ENCODE data around the gene SESN1. TPM values are rescaled to one million over a fixed set of nuclear protein-coding genes. Genes with fewer than 3 reads are reported as not detected.
A peak's percentile ranks its signal among the peaks of the same experiment; 100 is the strongest.

SESN1 gene
- polyA plus RNA-seq, 1 experiment: 29.6 TPM

DNA sequence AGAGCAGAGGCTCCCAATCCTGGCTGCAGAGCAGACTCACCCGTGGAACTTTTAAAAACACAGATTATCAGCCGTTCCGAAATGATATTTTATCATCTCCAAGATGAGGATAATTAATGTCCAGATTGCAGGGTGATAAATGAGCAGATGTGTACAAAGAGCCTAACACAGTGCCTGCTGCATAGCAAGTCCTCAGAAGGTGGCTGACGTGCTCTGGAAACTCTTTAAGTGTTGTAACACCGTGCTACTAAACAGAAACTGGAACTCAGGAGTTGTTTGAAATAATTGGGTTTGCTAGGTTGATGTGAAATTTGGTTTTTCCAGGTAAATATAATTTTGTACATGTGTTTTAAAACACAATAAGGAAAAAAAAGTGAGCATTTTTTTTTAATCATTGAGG is 128.4 kb downstream of the SESN1 start:
- H3K27me3 ChIP-seq (ENCODE audit: control insufficient read depth, insufficient read depth, low read length): no peaks in the 10 kb centered on the region
- ChIA-PET CTCF (no interaction called here), POLR2A (no interaction called here)
- no peak for DNase-seq (ENCODE audit: low read depth, low spot score)
- H3K27ac ChIP-seq (ENCODE audit: low read depth, low read length): no peak overlapping the region
- no peak overlapping the region for H3K4me3 ChIP-seq (ENCODE audit: low read depth, low read length)
- H3K9me3 ChIP-seq (ENCODE audit: control insufficient read depth, insufficient read depth, low read length): no peaks in the 10 kb centered on the region
- TF ChIP-seq, protein P1, sequence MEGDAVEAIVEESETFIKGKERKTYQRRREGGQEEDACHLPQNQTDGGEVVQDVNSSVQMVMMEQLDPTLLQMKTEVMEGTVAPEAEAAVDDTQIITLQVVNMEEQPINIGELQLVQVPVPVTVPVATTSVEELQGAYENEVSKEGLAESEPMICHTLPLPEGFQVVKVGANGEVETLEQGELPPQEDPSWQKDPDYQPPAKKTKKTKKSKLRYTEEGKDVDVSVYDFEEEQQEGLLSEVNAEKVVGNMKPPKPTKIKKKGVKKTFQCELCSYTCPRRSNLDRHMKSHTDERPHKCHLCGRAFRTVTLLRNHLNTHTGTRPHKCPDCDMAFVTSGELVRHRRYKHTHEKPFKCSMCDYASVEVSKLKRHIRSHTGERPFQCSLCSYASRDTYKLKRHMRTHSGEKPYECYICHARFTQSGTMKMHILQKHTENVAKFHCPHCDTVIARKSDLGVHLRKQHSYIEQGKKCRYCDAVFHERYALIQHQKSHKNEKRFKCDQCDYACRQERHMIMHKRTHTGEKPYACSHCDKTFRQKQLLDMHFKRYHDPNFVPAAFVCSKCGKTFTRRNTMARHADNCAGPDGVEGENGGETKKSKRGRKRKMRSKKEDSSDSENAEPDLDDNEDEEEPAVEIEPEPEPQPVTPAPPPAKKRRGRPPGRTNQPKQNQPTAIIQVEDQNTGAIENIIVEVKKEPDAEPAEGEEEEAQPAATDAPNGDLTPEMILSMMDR (IDR thresholded peaks at IDR 0.05; ENCODE audit: low read depth, low read length): no peak

DNA sequence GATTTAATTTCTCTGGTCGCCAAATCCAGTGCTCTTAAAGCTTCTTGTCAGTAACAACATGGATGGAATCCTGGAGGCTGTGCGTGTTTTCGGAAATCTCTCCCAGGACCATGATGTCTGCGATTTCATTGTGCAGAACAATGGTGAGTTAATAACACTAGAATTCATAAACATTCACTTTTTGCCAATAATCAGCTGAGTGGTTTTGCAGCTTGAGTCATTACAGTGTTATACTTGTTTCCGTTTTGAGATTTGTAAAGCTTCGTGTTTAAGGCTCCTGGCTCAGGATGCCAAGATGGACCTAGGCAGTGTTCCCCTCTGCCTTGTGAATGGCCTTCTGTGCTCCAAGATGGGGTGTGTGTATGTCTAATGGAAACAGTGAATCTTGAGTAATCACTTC is 132.7 kb downstream of the SESN1 start:
- Histone ChIP-seq H3K27ac (ENCODE audit: low read depth, low read length) (no peak overlapping the region), H3K4me3 (ENCODE audit: low read depth, low read length) (no peak overlapping the region), H3K9me3 (ENCODE audit: control insufficient read depth, insufficient read depth, low read length) (no peaks in the 10 kb centered on the region; the same call in 1 of the 2 replicates), H3K27me3 (ENCODE audit: control insufficient read depth, insufficient read depth, low read length) (no peaks in the 10 kb centered on the region)
- TF ChIP-seq, protein P1 (IDR thresholded peaks at IDR 0.05; ENCODE audit: low read depth, low read length): no peak
- POLR2A ChIA-PET: no interaction called here
- peak; percentile 65 for DNase-seq (ENCODE audit: low read depth, low spot score)
- CTCF ChIA-PET: interaction anchor here (0.6 to 0.7 kb wide), 2 partner anchors 439 to 981 kb away, joined by 3 to 4 read pairs; no protein-coding TSS in a partner anchor

DNA sequence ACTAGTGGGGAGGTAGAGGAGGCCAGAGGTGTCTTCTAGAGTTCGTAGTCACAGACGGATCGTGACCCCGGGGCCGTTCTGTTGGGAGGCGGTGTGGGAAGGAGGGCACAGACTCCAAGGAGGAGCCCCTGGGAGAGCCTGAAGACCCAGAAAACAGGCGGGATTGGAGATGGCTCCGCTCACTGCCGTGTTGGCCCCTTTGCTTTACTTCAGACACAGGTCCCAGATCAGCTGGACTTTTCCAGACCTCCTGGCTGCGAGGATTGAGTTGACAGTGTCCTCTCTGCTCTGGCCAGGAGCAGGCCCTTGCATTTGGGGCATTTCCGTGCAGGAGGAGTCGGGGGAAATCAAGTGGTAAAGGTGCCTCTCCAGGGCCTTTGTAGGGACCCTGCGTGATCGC is 133.6 kb downstream of the SESN1 start:
- POLR2A ChIA-PET: no interaction called here
- H3K9me3 ChIP-seq (ENCODE audit: control insufficient read depth, insufficient read depth, low read length): no peaks in the 10 kb centered on the region; the same call in 1 of the 2 replicates
- DNase-seq (ENCODE audit: low read depth, low spot score): no peak
- H3K27me3 ChIP-seq (ENCODE audit: control insufficient read depth, insufficient read depth, low read length): no peaks in the 10 kb centered on the region
- TF ChIP-seq, protein P1 (IDR thresholded peaks at IDR 0.05; ENCODE audit: low read depth, low read length): no peak
- H3K4me3 ChIP-seq (ENCODE audit: low read depth, low read length): no peak overlapping the region
- H3K27ac ChIP-seq (ENCODE audit: low read depth, low read length): no peak overlapping the region
- CTCF ChIA-PET: interaction anchor here (0.7 kb wide), 1 partner anchor 981 kb away, joined by 3 read pairs; no protein-coding TSS in a partner anchor

DNA sequence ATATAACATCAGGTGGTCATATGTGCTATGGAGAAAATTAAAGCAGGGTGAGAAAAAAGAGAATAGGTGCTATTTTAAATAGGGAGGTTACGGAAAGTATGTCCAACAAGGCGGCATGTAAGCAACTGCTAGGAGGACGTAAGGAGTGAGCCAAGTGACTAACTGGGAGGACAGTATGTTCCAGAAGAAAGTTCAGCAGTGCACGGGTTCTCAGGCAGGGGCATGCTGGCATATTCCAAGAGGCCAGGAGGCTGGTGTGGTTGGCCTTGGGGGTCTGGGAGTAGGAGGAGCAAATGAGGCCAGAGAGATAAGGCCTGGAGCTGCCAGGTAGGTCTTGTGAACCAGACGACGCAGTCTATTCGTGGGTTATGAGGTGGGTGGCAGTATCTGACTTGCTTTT is 134.0 kb downstream of the SESN1 start:
- no peak overlapping the region for H3K4me3 ChIP-seq (ENCODE audit: low read depth, low read length)
- CTCF ChIA-PET: no interaction called here
- no peak for DNase-seq (ENCODE audit: low read depth, low spot score)
- no peaks in the 10 kb centered on the region for H3K27me3 ChIP-seq (ENCODE audit: control insufficient read depth, insufficient read depth, low read length)
- no peaks in the 10 kb centered on the region; the same call in 1 of the 2 replicates for H3K9me3 ChIP-seq (ENCODE audit: control insufficient read depth, insufficient read depth, low read length)
- POLR2A ChIA-PET: no interaction called here
- no peak overlapping the region for H3K27ac ChIP-seq (ENCODE audit: low read depth, low read length)
- TF ChIP-seq, protein P1 (IDR thresholded peaks at IDR 0.05; ENCODE audit: low read depth, low read length): no peak

DNA sequence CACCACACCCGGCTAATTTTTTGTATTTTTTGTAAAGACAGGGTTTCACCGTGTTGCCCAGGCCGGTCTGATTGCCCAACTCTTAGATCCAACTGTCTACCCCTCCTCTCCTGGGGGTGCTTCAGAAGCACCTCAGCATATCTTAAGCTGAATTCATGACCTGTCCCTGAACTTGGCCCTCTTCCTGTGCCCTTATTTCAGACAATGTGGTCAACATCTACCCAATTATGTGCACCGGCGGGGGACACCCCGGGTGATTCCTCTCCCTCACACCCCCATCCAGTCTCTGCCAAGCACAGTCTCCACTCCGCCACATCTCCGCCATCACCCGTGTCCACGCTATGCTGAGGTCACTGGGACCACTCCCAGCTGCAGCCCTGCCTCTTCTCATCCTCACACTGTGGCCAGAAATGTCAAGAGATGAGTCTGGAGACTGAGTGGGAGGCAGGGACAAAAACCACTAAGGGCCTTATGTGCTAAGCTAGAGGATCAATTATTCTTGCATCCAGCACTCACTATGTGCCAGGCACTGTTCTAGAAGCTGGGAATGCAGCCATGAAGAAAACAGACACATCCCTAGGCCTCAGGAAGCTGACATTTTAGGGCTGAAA is 134.6 kb downstream of the SESN1 start:
- H3K27me3 ChIP-seq (ENCODE audit: control insufficient read depth, insufficient read depth, low read length): no peaks in the 10 kb centered on the region
- CTCF ChIA-PET: no interaction called here

More for the DNA sequence above, 134.6 kb downstream of the SESN1 start:
- POLR2A ChIA-PET: no interaction called here
- no peak for DNase-seq (ENCODE audit: low read depth, low spot score)
- H3K4me3 ChIP-seq (ENCODE audit: low read depth, low read length): no peak overlapping the region
- TF ChIP-seq, protein P1 (IDR thresholded peaks at IDR 0.05; ENCODE audit: low read depth, low read length): no peak
- H3K27ac ChIP-seq (ENCODE audit: low read depth, low read length): no peak overlapping the region
- H3K9me3 ChIP-seq (ENCODE audit: control insufficient read depth, insufficient read depth, low read length): no peaks in the 10 kb centered on the region; the same call in 1 of the 2 replicates

Data from AG04450 (cell line).